RPMI7951 (cell line): Measurements from ENCODE around the gene SPATA7. TPM values are rescaled to one million over a fixed set of nuclear protein-coding genes. Genes with fewer than 3 reads are reported as not detected.

ENCODE experiments used
- DNase-seq: peaks from one replicate; pipeline ENCODE4 v3.0.0-alpha.2; 2012; ENCODE audit warnings: low read depth
- total RNA-seq: library from RNA; depleted of rRNA; stranded (reverse); fragments of >200 nt; shearing (Covaris generic); gene quantifications from 2 replicates; pipeline ENCODE4 v1.2.3, GENCODE V29; 2014

Gene SPATA7
- total RNA-seq, 1 experiment from 2014 or later = 5.9 TPM

DNA sequence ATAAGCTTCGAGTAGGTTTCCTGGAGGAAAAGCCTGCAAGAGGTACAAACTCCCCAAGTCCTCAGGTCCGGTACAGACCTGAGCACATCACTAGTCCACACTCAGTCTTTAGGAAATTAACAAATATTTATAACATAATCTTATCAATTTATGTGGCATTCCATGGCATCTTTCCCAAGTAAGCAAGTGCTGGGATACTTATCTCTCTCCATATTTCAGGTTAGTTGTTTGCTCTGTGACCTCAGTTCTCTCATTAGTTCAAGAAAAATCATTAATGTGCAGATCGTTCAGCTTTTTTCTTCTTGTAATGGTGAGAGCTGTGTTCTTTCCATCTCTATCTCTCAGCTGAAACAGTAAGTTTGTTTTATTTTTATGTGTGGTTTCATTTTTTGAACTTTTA is 34.7 kb downstream of the SPATA7 start:
- no peak for DNase-seq

DNA sequence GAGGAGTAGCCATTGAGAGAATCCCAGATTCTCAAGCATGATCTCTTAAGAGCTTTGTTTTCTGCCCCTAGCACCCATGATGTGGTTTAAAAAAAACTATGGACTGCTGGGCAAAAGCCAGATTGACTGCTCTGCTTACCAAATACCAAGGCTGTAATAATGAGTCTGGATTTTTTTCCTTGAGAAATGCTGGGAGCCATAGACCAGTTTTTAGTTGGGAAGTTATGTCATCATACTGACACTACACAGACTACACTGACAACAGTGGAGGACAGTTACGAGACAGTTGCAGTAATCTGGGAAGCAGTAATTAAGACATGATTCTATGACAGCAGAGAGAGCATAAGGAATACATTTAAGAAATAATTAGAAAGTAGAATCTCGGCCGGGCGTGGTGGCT is 35.8 kb downstream of the SPATA7 start:
- DNase-seq = no peak

DNA sequence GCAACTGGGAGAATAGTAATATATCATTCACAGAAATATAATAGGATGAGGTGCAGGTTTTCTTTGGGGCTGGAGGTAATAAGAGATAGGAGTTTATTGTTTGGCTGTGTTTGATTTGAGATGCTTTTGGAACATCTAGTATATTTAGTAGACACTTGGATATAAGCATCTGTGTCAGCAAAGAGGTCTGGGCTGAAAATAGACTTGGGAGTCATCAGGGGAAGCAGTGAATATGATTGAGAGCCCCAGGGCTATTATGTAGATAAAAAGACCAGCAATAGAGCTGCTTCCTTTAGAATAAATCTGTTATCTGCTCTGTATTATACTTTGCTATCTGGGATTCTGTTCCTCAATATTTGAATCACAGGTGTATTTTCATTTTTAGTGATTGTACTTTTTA is 36.6 kb downstream of the SPATA7 start:
- peak; percentile 2 for DNase-seq

DNA sequence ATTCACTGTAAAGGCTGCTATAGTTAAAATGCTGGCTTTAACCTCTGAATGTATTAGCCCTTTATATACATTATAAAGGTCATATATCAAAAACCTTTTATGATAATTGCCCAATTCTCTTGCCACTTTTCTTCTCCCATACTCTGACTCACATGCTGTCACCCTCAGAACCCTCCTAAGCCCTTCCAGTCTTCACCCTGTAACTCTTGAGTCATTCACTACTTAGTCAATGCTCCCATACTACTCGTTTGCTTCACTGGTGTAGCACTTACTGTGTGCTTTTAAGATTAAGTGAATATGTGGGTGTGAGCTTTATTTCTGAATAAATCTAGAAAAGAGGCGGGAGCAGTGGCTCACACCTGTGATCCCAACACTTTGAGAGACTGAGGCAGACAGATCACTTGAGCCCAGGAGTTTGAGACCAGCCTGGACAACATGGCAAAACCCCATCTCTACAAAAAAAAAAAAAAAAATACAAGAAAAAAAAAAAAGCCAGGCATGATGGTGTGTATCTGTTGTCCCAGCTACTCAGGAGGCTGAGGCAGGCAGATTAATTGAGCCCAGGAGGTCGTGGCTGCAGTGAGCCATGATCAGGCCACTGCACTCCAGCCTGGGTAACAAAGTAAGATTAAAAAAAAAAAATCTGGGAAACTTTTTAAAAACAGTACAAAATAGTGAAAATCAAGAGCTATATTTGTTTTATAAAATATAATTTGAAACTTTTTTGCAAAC is 37.6 kb downstream of the SPATA7 start:
- peak; percentile 55 for DNase-seq

DNA sequence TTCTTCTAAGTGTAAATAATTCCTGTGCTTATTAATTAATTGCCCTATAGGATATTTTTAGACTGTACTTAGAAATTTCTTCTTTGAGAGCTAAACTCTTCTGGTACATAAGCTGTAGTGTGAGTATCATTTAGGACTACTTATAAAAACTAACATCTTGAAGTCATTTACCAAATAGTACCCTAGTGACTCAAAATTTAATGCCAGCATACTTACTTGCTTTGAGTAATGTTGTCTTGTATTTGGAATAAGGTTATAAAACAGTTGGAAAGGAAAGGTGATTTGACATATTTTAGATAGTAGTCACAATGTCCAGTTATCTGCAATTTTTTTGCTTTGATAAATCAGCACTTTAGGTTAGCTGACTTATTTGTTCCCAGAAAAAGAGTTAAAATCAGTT is 39.1 kb downstream of the SPATA7 start:
- DNase-seq = peak; percentile 1

DNA sequence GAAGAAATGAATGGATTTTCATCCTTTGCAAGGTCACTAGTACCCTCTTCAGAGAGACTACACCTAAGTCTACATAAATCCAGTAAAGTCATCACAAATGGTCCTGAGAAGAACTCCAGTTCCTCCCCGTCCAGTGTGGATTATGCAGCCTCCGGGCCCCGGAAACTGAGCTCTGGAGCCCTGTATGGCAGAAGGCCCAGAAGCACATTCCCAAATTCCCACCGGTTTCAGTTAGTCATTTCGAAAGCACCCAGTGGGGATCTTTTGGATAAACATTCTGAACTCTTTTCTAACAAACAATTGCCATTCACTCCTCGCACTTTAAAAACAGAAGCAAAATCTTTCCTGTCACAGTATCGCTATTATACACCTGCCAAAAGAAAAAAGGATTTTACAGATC is 40.8 kb downstream of the SPATA7 start:
- DNase-seq = peak; percentile 70

DNA sequence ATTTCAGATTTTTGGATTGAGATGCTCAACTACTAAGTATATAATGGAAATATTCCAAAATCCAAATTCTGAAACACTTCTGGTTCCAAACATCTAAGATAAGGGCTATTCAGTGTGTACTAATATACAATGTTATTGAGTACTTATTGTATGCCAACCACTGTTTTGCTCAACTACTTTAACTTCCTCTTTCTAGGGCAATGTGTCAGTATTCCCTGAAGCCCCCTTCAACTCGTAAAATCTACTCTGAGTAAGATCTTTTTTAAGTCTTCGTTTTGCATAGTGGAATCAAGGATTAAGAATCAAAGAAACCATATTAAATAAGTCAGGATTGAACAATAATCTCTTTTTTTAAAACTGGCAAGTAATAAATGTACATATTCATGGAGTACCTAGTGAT is 45.5 kb downstream of the SPATA7 start:
- DNase-seq = no peak

DNA sequence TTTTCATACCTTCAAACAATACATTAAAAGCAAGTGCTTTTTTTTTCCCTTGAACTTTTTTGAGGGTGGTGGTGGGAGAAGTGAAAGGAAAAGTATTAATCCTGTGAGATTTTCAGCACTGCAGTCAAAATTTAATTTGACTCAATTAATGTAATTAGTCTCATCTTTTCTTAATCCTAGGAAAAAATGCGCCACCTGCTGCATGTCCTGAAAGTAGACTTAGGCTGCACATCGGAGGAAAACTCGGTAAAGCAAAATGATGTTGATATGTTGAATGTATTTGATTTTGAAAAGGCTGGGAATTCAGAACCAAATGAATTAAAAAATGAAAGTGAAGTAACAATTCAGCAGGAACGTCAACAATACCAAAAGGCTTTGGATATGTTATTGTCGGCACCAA is 52.2 kb downstream of the SPATA7 start:
- peak; percentile 3 for DNase-seq

DNA sequence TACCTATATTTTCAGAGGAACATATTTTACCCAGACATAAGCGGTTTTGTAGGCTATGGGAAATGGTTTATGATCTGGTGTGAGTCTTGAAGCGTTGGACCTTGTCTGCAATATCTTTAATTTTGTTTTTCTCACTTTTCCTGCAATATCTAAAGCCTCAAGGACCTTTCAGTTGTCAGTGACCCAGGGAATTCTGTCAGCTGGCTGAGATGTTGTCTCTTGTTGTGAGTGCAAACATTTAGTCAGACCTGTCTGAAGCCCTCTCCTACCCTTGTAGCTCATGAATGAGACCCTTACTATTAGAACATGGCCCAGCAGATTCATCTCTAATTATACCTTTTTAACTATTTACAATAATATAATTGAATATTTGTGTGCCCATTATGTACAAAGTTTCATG is 53.6 kb downstream of the SPATA7 start:
- no peak for DNase-seq

DNA sequence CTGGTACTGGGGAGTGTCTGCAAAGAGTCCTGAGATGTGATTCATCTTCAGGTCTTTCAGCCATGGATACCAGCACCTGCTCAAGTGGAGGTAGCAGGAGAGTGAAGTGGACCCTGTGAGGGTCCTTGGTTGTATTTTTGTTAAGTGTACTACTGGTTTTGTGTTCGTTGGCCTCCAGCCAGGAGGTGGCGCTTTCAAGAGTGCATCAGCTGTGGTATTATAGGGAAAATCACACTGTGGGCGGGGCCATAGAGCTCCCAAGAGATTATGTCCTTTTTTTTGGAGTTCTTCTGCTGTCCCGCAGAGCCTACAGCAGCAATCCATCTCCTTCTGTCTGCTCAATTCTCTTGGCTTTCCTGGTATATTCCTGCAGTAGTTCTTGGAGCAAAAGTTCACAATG is 66.8 kb downstream of the SPATA7 start:
- peak; percentile 0 for DNase-seq

DNA sequence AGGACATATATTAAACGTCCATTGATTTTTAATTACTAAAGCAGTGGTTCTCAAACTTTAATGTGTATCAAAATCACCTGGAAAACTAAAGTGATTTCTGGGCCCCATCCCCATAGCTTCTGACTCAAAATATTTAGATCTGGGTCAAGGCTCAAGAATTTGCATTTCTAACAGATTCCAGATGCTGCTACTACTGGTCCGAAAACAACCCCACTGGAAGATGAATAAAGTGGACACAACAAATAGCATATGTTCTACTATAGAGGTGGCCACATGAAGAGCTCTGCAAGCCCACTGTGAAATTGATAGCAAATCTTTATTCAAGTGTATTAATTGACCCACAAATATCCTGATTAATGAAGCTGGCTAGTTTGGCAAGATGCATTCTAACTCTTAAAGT is 69.4 kb downstream of the SPATA7 start:
- peak; percentile 17 for DNase-seq

DNA sequence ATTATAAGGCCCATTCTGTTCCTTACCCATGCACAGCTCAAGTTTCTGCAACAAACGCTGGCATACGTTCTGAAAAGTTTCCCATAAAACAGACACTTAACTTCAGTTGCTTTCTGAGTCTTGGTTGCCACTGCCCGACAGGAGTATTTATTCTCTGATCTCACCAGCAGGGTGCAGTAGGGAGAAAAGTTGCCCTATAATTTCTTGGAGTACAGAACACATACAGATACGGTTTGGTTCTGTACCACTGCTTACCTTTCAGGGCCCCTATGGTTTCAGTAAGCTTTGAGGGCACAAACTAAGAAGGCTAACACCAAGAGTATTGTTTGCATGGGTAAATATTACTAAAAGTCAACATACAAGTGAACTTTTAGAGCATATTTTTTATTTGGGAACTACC is 77.9 kb downstream of the SPATA7 start:
- peak; percentile 10 for DNase-seq

DNA sequence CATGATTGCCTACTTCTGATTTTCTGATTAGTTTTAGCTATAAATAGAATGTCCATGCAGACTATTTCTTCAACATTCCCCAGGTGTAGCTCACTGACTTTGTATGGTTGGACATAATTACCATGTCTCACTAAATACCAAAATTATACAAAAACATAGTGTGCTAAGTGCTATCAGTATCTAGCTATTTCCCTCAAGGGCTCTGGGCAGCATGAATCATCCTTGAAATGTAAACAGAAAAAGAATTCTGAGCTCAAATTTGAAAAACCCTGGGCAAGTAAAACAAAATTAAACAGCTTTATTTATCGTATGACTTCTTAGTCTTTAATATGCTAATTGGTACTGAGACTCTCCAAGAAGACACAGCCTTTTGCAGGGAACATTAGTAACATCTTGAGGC is 82.9 kb downstream of the SPATA7 start:
- DNase-seq = peak; percentile 72

DNA sequence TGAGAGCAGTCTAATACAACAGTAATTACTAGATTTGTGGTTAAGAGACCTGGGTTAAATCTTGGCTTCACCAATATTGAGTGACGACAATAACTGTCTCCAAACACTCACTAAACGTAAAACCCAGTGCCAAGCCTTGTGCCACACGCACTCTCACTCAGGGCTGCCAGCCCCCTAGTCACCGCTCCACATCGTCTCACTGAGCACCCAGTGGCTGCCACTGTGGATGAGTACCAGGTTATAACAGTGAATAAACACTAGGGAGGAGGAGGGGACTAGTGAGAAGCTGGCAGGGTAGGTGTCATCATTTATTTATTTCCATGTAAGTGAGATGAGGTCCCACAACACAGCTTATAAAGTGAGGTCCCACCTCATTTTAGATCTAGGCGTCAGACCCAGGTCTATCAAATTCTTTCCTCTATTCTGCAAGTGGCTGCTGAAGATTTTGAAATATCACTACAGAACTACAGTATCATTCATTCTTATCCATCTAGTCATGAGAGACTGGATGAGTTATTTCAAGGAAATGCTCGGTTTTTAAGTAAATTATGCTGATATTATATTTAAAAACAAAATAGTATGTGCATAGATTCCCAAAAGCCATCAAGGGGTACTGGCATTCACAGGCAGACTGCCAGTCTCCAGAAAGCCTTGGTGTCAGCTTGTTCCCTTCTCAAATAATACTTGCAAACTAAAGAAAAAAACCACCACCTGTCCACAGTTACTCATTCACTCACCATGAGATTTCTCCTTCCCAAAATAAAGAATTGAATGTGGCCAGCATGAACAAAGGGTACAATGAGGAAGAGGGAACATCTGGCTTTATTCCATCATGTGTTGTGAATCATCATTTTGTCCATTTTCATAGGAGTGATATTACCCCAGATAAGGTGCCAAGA is 85.3 kb downstream of the SPATA7 start:
- peak; percentile 23 for DNase-seq

DNA sequence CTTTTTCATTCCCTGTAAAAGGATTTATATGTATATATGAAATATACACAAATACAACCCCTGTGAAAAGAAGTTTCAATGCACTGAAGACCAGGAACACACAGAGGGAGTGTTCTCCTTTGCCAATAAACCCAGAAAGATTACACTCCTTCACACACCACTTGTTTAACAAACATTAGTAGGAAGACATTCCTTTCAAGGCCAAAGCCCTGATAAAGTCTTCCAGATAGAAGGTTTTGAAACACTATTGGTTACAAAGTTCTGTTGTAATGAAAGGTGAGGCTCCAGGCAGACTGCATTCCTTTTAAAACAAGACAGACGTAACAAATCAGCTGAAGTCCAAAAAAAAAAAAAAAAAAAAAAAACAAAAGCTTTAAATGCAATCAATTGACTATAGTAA is 88.3 kb downstream of the SPATA7 start:
- DNase-seq = no peak

DNA sequence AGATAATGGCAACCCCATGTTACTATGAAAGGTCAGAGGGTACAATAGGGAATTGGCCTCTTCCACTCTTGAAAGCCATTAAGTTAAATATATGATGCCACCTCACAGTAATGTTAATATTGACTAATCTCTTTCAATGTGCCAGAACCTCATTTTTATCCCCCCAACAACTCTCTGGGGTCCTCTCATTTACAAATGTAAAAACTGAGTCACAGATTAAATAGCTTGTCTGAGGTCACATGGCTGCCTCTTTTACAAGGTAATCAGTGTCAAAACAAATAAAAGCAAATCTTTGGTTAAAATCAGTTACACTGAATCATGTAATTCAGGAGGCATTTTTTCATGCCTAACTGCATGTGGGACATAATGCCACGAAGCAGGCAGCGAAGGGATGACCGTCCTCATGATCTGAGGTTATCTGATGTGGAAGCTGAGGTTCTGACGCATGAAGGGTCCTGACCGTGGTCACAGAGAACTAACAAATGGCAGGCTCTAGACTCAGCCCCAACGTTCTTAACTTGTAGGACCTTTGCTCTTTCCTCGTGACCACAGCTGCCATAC is 90.8 kb downstream of the SPATA7 start:
- no peak for DNase-seq

DNA sequence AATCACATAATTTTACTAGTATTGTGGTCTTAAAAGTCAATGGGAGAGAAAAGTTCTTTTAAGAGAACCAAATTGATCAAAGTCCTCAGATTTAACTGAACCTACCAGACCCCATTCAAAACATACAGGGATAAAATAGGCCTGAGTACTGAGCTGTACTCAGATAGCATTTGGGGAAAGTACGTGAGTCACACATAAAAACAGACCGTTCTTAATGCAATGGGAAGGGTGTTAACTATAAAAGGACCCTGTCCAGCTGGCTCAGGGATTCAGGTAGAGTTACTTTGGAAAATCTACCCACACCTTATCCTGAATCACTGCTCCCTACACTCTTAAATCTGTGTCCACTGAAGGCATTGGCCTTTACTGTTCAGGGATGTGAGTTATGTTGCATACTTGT is 91.4 kb downstream of the SPATA7 start:
- DNase-seq = no peak

DNA sequence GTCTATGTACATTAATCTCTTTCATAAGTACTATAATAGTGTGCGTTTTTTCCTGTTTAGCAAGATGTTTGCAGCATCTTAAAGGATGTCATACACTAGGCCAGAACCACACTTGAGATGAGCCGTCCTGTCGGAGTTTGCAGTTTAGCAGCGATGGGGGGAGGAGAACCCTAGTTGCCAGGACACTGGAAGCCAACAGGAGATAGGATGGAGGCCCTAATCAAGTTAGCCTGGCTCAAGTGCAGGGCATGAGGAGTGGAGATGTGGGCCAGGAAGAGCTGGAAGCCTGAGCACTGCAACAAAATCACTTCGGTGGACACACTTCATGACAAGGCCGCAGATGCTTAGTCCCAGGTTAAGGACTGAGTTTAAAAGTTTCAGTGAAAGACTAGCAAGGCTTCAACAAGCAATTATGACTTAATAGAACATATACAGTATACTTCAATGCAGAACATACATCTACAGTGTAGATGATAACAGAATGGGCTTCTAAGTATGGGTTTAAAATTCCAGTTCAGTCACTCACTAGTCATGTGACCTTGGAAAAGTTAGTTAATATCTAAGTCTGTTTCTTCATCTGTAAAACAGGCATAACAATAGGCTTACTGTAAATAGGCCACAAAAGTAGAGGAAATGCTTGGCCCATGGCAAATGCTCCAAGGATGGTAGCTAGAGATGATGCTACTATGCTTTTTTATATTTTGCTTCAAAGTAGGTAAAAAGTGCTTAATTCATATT is 92.2 kb downstream of the SPATA7 start:
- no peak for DNase-seq

DNA sequence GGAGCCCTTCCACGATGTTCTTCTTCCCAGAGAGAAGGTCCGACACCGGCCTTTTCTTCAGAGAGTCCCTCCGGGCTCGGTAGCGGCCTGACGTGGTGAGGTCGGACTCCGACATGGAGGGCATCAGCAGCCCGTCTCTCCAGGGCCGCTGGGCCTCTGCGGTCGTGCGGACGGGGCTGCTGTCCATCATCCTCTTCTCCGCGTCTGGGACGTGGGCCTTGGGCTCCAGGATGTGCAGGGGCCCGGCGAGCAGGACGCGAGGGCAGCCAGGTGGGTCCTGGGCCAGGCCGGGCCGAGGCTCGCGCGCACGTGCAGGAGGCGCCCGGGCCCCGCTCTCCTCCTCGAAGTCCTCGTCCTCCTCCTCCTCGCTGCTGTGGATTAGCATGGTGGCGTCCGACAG is 93.5 kb downstream of the SPATA7 start:
- no peak for DNase-seq

DNA sequence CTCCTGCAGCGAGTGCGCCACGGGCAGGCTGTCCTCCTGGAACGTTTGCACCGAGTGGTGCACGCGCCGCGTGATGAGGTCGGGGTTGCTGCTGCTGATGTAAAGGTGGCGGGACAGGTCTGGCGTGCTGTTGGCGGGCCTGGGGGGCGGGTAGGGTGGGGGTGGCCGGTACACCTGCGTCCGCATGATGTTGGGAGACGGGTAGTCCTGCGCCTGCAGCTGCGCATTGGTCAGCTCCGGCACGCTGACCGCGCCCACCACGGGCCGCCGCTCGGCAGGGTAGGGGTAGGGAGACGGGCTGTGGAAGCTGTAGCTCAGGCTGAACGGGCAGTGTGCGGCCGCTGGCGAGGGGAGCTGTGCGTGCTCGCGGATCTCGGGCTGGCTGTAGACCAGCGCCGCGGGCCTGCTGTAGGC is 94.1 kb downstream of the SPATA7 start:
- DNase-seq = no peak

DNA sequence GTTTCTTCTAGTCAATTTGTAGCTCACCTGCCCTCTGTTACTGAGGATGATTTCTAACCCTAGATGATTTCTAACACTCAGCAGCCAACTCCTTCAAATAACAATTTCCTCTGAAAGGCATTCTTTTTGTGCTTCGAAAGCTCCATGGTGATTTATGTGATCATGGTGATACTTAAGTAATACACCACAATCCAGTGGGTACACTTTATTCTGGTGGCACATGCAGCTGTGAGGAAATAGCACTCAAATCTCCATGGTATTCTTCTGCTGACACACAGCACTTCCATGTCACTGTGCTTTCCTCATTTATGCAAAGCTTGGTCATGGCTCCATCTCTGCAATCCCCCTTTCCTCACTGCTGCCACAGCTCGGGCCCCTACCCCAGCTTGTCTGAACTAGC is 95.6 kb downstream of the SPATA7 start:
- no peak for DNase-seq

DNA sequence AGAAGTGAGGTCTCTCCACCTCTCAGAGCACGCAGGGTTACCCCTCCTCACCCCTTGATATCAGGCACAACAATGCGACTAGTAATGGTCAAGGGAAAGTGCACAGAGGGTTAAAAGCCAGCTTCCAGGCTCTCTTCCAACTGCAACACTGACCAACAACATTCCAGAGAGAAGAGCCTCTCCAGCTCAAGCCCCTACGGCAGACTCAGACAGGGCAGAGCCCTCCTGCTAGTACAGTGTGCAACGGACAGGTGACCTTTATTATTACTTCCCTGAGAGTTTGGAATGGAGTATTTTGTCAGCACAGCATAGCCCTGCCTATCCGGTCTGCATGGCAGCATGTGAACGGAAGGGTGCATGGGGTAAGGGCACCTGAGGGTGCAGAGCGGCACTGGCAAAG is 96.3 kb downstream of the SPATA7 start:
- DNase-seq = no peak
